GM18951 (cell line): ENCODE results near the gene AK1.

Experiments
- POLR2A ChIP-seq: IDR thresholded peaks from 4 replicates; pipeline ENCODE4 v1.6.1; 2011; ENCODE audit warnings: mild to moderate bottlenecking; ENCODE audit not compliant: insufficient read length, insufficient read depth; ENCODE audit errors: extremely low read depth
- in situ Hi-C: fragments of 300-500 bp; cut with MboI; formaldehyde crosslinking; loops from one replicate; pipeline ENCODE4 v1.12.0; 2022; ENCODE audit warnings: low sequenced_read_pairs, mixed read lengths, inconsistent platforms; ENCODE audit not compliant: unreplicated experiment

AK1 gene

DNA sequence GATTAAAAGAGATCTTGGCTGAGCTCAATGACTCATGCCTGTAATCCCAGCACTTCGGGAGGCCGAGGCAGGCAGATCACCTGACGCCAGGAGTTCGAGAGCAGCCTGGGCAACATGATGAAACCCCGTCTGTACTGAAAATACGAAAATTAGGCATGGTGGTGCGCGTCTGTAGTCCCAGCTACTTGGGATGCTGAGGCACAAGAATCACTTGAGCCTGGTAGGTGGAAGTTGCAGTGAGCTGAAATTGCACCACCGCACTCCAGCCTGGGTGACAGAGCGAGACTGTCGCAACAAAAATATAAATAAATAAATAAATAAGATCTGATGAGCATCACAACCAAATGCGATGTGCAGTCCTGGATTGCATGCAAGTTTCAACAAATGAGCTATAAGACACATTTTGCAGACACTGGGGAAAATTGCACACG lies 14.3 kb downstream of the AK1 start:
- in situ Hi-C loops = no loop called here

GRCh38 chr9:127862075-127863011 lies 15.1 kb downstream of the AK1 start:
- in situ Hi-C loops = no loop called here
- no peak for TF ChIP-seq POLR2A

More for the DNA sequence above, 14.3 kb downstream of the AK1 start:
- no peak for TF ChIP-seq POLR2A

- in situ Hi-C loops = no loop called here
- TF ChIP-seq POLR2A = no peak
Measured at GRCh38 chr9:127860779-127861178, 16.7 kb downstream of the AK1 start.

- in situ Hi-C loops = no loop called here
- no peak for TF ChIP-seq POLR2A
Measured at GRCh38 chr9:127860260-127860659, 17.2 kb downstream of the AK1 start.

GRCh38 chr9:127858041-127858512 lies 19.4 kb downstream of the AK1 start:
- in situ Hi-C loops = no loop called here
- TF ChIP-seq POLR2A = no peak

- in situ Hi-C loops = no loop called here
- TF ChIP-seq POLR2A = no peak
Measured at GRCh38 chr9:127857278-127857677, 20.2 kb downstream of the AK1 start.

DNA sequence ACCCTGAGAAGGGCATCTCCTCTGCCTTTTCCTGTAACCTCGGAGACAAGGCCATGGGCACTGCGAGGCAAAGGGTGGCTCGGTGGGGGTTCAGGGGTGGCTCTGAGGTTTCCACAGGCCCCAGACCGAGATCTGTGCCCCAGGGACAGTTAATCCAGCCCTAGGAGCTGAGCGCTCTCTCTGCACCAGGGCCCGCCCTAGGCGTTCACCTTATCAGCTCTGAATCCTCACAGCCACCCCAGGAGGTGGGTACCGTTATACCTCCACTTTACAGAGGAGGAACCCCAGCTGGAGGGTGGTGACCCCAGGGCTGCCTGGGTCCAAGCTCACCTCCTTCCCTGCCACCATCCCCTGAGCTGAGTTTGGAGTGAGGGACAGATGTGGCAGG lies 20.8 kb downstream of the AK1 start:
- in situ Hi-C loops = no loop called here
- no peak for TF ChIP-seq POLR2A

DNA sequence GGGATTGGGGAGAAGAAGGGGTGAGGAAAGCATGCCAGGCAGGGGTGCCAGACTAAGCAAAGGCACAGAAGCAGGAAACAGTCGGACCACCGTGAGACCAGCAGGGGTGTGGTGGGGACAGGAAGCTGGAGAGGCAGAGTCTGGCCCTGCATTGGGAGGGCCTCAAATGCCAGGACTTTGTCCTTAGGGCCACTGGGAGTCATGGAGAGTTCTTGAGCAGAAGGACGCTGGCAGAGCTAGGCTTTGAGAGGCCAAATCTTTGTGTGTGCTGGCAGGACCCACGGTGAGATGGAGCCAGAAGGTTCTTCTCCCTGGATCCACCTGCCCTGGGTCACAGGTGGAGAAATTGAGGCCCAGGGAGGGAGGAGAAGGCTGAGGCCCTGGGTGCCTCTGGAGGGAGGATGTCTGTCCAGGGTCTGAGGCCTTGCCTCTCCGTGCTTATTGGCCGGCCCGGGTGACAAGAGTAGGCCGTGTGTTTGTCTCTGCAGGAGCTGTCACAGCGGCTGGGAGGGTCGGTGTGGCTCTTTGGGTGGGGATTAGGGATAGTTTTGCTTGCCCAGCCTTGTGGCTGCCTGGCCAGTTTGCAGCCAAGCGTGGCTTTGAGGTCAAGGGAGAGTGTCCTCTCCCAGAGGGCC lies 21.3 kb downstream of the AK1 start:
- in situ Hi-C loops = no loop called here
- no peak for TF ChIP-seq POLR2A

- TF ChIP-seq POLR2A = no peak
- in situ Hi-C loops = no loop called here
Measured at GRCh38 chr9:127855522-127855921, 22.0 kb downstream of the AK1 start.

DNA sequence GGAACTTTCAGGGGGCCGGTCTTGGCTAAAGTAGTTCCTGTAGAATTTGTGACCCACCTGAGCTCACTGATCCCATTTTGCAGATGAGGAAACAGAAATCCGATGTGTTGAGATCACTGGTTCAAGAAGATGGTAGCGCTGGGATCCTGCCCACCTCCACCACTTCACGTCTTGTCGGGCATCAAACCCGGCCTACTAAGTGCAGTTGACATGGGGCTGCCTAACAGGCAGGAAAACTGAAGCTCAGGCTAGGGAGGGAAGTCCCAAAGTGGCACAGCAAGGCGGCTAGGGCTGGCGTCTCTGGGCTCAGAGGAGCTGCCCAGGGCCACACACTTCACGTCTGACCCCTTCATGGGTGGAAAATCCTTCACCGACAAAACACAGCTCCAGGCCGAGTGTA lies 22.5 kb downstream of the AK1 start:
- no peak for TF ChIP-seq POLR2A
- in situ Hi-C loops = no loop called here

- TF ChIP-seq POLR2A = peak; percentile 44
- in situ Hi-C loops = no loop called here
Measured at GRCh38 chr9:127854184-127854806, 23.2 kb downstream of the AK1 start, which contains the start of gene ENG. TSS of gene ENG (minus strand) at chr9:127854658. CDS start at chr9:127854355, 303 bp downstream.

GRCh38 chr9:127853312-127854183 lies 23.9 kb downstream of the AK1 start:
- in situ Hi-C loops = no loop called here
- TF ChIP-seq POLR2A = no peak
